Smooth muscle cell (in vitro differentiated cells): ENCODE data around the gene FBN3. TPM values are rescaled to one million over a fixed set of nuclear protein-coding genes. Genes with fewer than 3 reads are reported as not detected.

Experiments
- DNase-seq: peaks from one replicate; lab custom pipeline; 2025; ENCODE audit not compliant: unreplicated experiment; lab: John Stamatoyannopoulos, UW
- H2AFZ ChIP-seq: fragments of 200-600 bp; sonication (generic); 2 replicates; pipeline ENCODE4 v1.6.0; 2016; ENCODE audit warnings: antibody characterized with exemption, low read depth, mild to moderate bottlenecking
- H3F3A ChIP-seq: fragments of 200-600 bp; sonication (generic); 2 replicates; pipeline ENCODE4 v1.6.0; 2017; ENCODE audit warnings: antibody characterized with exemption, low read depth
- H3K27ac ChIP-seq: fragments of 200-600 bp; sonication (generic); 2 replicates; pipeline ENCODE4 v1.5.1; 2016; ENCODE audit warnings: low read depth, mild to moderate bottlenecking
- H3K27me3 ChIP-seq: fragments of 200-600 bp; sonication (generic); 2 replicates; pipeline ENCODE4 v1.6.1; 2016; ENCODE audit warnings: low read depth, mild to moderate bottlenecking
- H3K36me3 ChIP-seq: fragments of 200-600 bp; sonication (generic); 2 replicates; pipeline ENCODE4 v1.5.1; 2016; ENCODE audit warnings: low read depth
- H3K4me1 ChIP-seq: fragments of 200-600 bp; sonication (generic); 2 replicates; pipeline ENCODE4 v1.5.1; 2016; ENCODE audit warnings: low read depth
- H3K4me2 ChIP-seq: fragments of 200-600 bp; sonication (generic); 2 replicates; pipeline ENCODE4 v1.6.0; 2016; ENCODE audit warnings: mild to moderate bottlenecking
- H3K4me3 ChIP-seq: fragments of 200-600 bp; sonication (generic); 2 replicates; pipeline ENCODE4 v1.5.1; 2016; ENCODE audit warnings: mild to moderate bottlenecking
- H3K79me2 ChIP-seq: fragments of 200-600 bp; sonication (generic); 2 replicates; pipeline ENCODE4 v1.6.0; 2016; ENCODE audit warnings: low read depth, mild to moderate bottlenecking
- H3K9ac ChIP-seq: fragments of 200-600 bp; sonication (generic); 2 replicates; pipeline ENCODE4 v1.6.0; 2016; ENCODE audit warnings: low read depth
- H3K9me3 ChIP-seq: fragments of 200-600 bp; sonication (generic); replicated peaks from 2 replicates; pipeline ENCODE4 v1.5.1; 2016; ENCODE audit warnings: low read depth
- H4K20me1 ChIP-seq: fragments of 200-600 bp; sonication (generic); 2 replicates; pipeline ENCODE4 v1.6.0; 2016; ENCODE audit warnings: low read depth
- CTCF ChIP-seq: fragments of 200-600 bp; sonication (generic); IDR thresholded peaks from 2 replicates; pipeline ENCODE4 v1.5.1; 2017; ENCODE audit warnings: borderline replicate concordance, mild to moderate bottlenecking, antibody characterized with exemption; ENCODE audit not compliant: insufficient read depth, poor library complexity, severe bottlenecking
- WGBS: methylation state at CpG from one replicate; pipeline ENCODE4 v1.1.7; 2016; ENCODE audit warnings: low lambda C conversion rate; 5-methylcytosine and 5-hydroxymethylcytosine counted together
- polyA plus RNA-seq: library from polyadenylated mRNA; unstranded; fragments of >200 nt; fragmentation: Nextera tagmentation; extraction: Ambion mirVana; gene quantifications from 2 replicates; pipeline ENCODE4 v1.2.1, GENCODE V29; 2016
- total RNA-seq: library from RNA; depleted of rRNA; stranded (reverse); fragments of >200 nt; gene quantifications from 2 replicates; pipeline ENCODE4 v1.2.3, GENCODE V29; 2014

Gene FBN3
- total and polyA plus RNA-seq, 2 experiments from 2014 or later: not detected

GRCh38 chr19:8137425-8137824 lies 12.0 kb downstream of the FBN3 start:
- TF ChIP-seq CTCF: no peak
- Histone ChIP-seq H3K9me3 (no peaks in the 10 kb centered on the region), H3K4me1 (no peaks in the 10 kb centered on the region), H3F3A (no peaks in the 10 kb centered on the region), H3K36me3 (no peaks in the 10 kb centered on the region), H3K27ac (no peak overlapping the region), H3K4me3 (no peak overlapping the region), H4K20me1 (no peaks in the 10 kb centered on the region), H2AFZ (no peak overlapping the region), H3K79me2 (no peaks in the 10 kb centered on the region), H3K9ac (no peak overlapping the region), H3K27me3 (no peaks in the 10 kb centered on the region), H3K4me2 (no peak overlapping the region)
- no peak for DNase-seq
- WGBS: 100% methylated on average over 1 of the region's 1 CpG

DNA sequence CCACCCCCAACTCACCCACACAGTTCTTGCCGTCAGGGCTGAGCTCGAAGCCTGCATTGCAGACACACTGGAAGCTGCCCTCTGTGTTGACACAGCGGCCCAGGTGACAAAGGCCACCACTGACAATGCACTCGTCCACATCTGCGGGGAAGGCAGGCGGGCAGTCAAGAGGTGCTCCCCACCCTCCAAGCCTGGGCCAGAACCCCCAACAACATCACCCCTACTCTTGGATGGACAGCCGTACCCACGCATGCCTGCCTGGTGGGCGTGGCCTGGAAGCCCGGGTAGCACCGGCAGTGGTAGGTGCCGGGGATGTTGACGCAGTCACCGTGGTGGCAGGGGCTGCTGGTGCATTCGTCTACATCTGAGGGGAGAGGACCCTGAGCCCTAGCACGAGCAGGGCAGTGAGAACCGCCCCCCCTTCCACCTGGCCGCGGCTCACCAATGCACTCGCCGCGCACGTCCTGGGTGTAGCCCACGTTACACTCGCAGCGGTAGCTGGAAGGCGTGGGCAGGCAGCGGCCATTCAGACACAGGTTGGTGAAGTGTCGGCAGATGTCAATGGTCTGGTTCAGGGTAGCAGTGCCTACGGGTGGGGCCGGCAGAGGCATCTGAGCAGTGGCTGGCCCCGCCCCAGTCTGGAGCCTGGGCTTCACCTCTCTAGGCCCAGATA lies 13.3 kb downstream of the FBN3 start:
- WGBS: 98% methylated on average over 29 of the region's 32 CpGs
- no peak for DNase-seq
- H3K27ac ChIP-seq: no peak overlapping the region
- H3K9me3 ChIP-seq: no peaks in the 10 kb centered on the region
- TF ChIP-seq CTCF: no peak
- no peaks in the 10 kb centered on the region for H3F3A ChIP-seq
- no peak overlapping the region for H3K4me3 ChIP-seq
- H2AFZ ChIP-seq: no peak overlapping the region
- H3K27me3 ChIP-seq: no peaks in the 10 kb centered on the region
- H3K4me1 ChIP-seq: no peaks in the 10 kb centered on the region
- no peak overlapping the region for H3K9ac ChIP-seq
- no peaks in the 10 kb centered on the region for H4K20me1 ChIP-seq
- no peaks in the 10 kb centered on the region for H3K79me2 ChIP-seq
- no peak overlapping the region for H3K4me2 ChIP-seq
- H3K36me3 ChIP-seq: no peaks in the 10 kb centered on the region

DNA sequence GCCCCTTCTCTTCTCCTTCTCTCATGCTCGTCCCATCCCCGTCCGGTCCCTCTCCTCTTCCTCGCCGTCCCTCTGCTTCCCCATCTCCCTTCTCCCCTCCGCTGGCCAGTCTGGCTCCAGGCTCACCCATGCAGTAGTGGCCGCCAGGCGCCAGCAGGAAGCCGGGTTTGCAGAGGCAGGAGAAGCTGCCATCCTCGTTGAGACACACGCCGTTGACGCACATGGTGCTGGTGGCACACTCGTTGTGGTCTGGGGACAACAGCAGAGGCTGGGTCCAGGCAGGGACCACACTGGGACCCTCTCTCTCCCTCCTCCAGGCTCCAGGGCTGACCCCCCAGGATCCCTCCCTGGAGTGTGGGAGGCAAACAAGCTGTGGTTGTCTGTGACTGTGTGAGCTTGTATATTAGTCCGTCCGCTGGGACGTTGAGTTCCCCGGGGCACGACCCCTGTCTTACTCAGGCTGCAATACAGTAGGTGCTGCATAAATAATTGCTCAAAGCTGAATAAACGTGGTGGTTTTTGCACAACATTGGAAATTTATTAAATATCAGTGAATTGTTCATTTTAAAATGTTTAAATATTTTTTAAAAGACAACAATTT lies 16.4 kb downstream of the FBN3 start:
- Histone ChIP-seq H3K4me2 (no peak overlapping the region), H3K27ac (no peak overlapping the region), H3K4me3 (no peak overlapping the region), H3K27me3 (no peaks in the 10 kb centered on the region), H3K79me2 (no peaks in the 10 kb centered on the region), H4K20me1 (no peaks in the 10 kb centered on the region), H3K36me3 (no peaks in the 10 kb centered on the region), H3F3A (no peaks in the 10 kb centered on the region), H3K9ac (no peak overlapping the region), H3K9me3 (no peaks in the 10 kb centered on the region), H2AFZ (no peak overlapping the region), H3K4me1 (no peaks in the 10 kb centered on the region)
- no peak for TF ChIP-seq CTCF
- DNase-seq: no peak
- 91% methylated on average over 20 of the region's 20 CpGs for WGBS

DNA sequence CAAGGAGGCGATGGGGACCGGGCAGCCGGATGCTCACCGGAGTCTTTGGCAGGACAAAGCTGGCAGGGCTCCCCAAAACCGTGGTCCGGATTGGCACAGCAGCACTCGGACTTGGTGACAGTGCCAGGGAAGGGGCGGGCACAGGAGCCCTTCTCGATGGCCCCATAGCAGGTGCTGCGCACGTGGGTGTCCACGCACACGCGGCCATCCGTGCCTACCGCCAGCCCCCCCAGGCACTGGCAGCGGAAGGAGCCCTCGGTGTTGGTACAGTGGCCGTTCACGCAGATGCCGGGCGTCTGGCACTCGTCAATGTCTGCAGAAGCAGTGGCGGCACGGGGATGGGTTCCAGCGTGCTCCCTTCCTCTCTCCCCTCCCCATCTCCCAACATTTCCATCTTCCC lies 17.9 kb downstream of the FBN3 start:
- Histone ChIP-seq H3K79me2 (no peaks in the 10 kb centered on the region), H3K9ac (no peak overlapping the region), H3K27me3 (no peaks in the 10 kb centered on the region), H3K4me2 (no peak overlapping the region), H2AFZ (no peak overlapping the region), H3F3A (no peaks in the 10 kb centered on the region), H3K4me3 (no peak overlapping the region), H3K4me1 (no peaks in the 10 kb centered on the region), H4K20me1 (no peaks in the 10 kb centered on the region), H3K36me3 (no peaks in the 10 kb centered on the region), H3K27ac (no peak overlapping the region), H3K9me3 (no peaks in the 10 kb centered on the region)
- 86% methylated on average over 25 of the region's 26 CpGs for WGBS
- no peak for DNase-seq
- TF ChIP-seq CTCF: no peak
